Transverse colon (tissue), 4 donors: ENCODE data around the gene PTDSS2.

ENCODE experiments used
- CTCF ChIP-seq, 5 experiments: fragments of 200-600 bp in 3 of 5; fragments of 450-650 bp in 2 of 5; sonication (generic) in 3 of 5; IDR thresholded peaks; 1 replicate in 2 of 5; 2 replicates in 3 of 5; pipeline ENCODE4 v1.5.1; 2016 to 2017; ENCODE audit warnings: antibody characterized with exemption in 5 of 5, inconsistent platforms in 3 of 5, mild to moderate bottlenecking in 2 of 5, moderate library complexity in 1 of 5
- POLR2AphosphoS5 ChIP-seq, 3 donors: sonication (generic); formaldehyde crosslinking; IDR thresholded peaks; one replicate each; pipeline ENCODE4 v1.6.1; 2016; ENCODE audit warnings: antibody characterized with exemption in 3 of 3

GRCh38 chr11:408154-409007 is 41.7 kb upstream of the PTDSS2 start:
- TF ChIP-seq CTCF (IDR thresholded peaks at IDR 0.05) (no peak), POLR2AphosphoS5 (IDR thresholded peaks at IDR 0.05) (no peak)
